Mesenchymal stem cell (in vitro differentiated cells and primary cell): ENCODE results near the gene SARDH.

ENCODE experiments used
- DNase-seq: peaks from one replicate; pipeline ENCODE4 v3.0.0-alpha.2; 2013
- H2AFZ ChIP-seq: one replicate; pipeline ENCODE4 v1.6.1; 2013; ENCODE audit warnings: low read depth, mild to moderate bottlenecking, control low read depth, inconsistent platforms, low read length, moderate library complexity
- H2AK5ac ChIP-seq: 2 replicates; pipeline ENCODE4 v1.6.1; 2013; ENCODE audit warnings: low read length, moderate library complexity, mild to moderate bottlenecking, inconsistent platforms; ENCODE audit not compliant: severe bottlenecking
- H2BK120ac ChIP-seq: one replicate; pipeline ENCODE4 v1.6.1; 2013; ENCODE audit warnings: low read depth, mild to moderate bottlenecking, inconsistent platforms, low read length, moderate library complexity
- H2BK12ac ChIP-seq, 2 experiments: one replicate each; pipeline ENCODE4 v1.6.1; 2013; ENCODE audit warnings: inconsistent platforms in 2 of 2, low read length in 2 of 2, mild to moderate bottlenecking in 2 of 2, moderate library complexity in 2 of 2, control low read depth in 1 of 2
- H2BK15ac ChIP-seq: one replicate; pipeline ENCODE4 v1.6.1; 2013; ENCODE audit warnings: mild to moderate bottlenecking, low read depth, inconsistent platforms; ENCODE audit not compliant: poor library complexity, severe bottlenecking
- H2BK5ac ChIP-seq: 2 replicates; pipeline ENCODE4 v1.6.1; 2013; ENCODE audit warnings: low read depth, mild to moderate bottlenecking, low read length, control low read depth, inconsistent platforms; ENCODE audit not compliant: poor library complexity, severe bottlenecking
- H3K14ac ChIP-seq, 2 experiments: one replicate each; pipeline ENCODE4 v1.6.1; 2013; ENCODE audit warnings: inconsistent platforms in 2 of 2, low read length in 2 of 2, control low read depth in 1 of 2, mild to moderate bottlenecking in 1 of 2, moderate library complexity in 1 of 2
- H3K18ac ChIP-seq, 2 experiments: one replicate each; pipeline ENCODE4 v1.6.1; 2013; ENCODE audit warnings: inconsistent platforms in 2 of 2, low read length in 2 of 2, control low read depth in 1 of 2, low read depth in 1 of 2, mild to moderate bottlenecking in 1 of 2
- H3K23ac ChIP-seq, 2 experiments: one replicate each; pipeline ENCODE4 v1.6.1; 2013; ENCODE audit warnings: inconsistent platforms in 2 of 2, low read length in 2 of 2, mild to moderate bottlenecking in 2 of 2, moderate library complexity in 2 of 2, control low read depth in 1 of 2
- H3K27ac ChIP-seq: 2 replicates; pipeline ENCODE4 v1.5.1; 2013; ENCODE audit warnings: mild to moderate bottlenecking, moderate library complexity, low read length, control low read depth, inconsistent platforms; ENCODE audit not compliant: poor library complexity, severe bottlenecking
- H3K27me3 ChIP-seq, 2 experiments: 2 replicates each; pipeline versions ENCODE4 v1.6.1 to v1.7.0; 2013; ENCODE audit warnings: low read length in 2 of 2, mild to moderate bottlenecking in 2 of 2, moderate library complexity in 2 of 2, control low read depth in 1 of 2, inconsistent platforms in 1 of 2; ENCODE audit not compliant: control insufficient read depth in 1 of 2, insufficient read depth in 1 of 2
- H3K36me3 ChIP-seq, 2 experiments: 2 replicates each; pipeline versions ENCODE4 v1.6.1 to v1.7.0; 2013; ENCODE audit warnings: low read length in 2 of 2, control low read depth in 1 of 2, inconsistent platforms in 1 of 2, low read depth in 1 of 2, mild to moderate bottlenecking in 1 of 2; ENCODE audit not compliant: insufficient read depth in 2 of 2, control insufficient read depth in 1 of 2
- H3K4ac ChIP-seq, 2 experiments: one replicate each; pipeline ENCODE4 v1.6.1; 2013; ENCODE audit warnings: inconsistent platforms in 2 of 2, low read length in 2 of 2, mild to moderate bottlenecking in 2 of 2, moderate library complexity in 2 of 2, control low read depth in 1 of 2, low read depth in 1 of 2
- H3K4me1 ChIP-seq: 2 replicates; pipeline ENCODE4 v1.6.1; 2013; ENCODE audit warnings: low read depth, low read length, control low read depth; ENCODE audit not compliant: control insufficient read depth, insufficient read depth
- H3K4me2 ChIP-seq: 2 replicates; pipeline ENCODE4 v1.6.1; 2013; ENCODE audit warnings: low read length, mild to moderate bottlenecking, inconsistent platforms; ENCODE audit not compliant: poor library complexity, severe bottlenecking
- H3K4me3 ChIP-seq, 2 experiments: 2 replicates each; pipeline versions ENCODE4 v1.5.1 to v1.7.0; 2013; ENCODE audit warnings: low read length in 2 of 2, mild to moderate bottlenecking in 2 of 2, control low read depth in 1 of 2, low read depth in 1 of 2; ENCODE audit not compliant: insufficient read depth in 1 of 2
- H3K79me1 ChIP-seq: replicated peaks from 2 replicates; pipeline ENCODE4 v1.6.1; 2013; ENCODE audit warnings: mild to moderate bottlenecking, control low read depth, low read length, inconsistent platforms; ENCODE audit not compliant: poor library complexity, severe bottlenecking
- H3K9ac ChIP-seq: 2 replicates; pipeline ENCODE4 v1.7.0; 2013; ENCODE audit warnings: mild to moderate bottlenecking, low read length, moderate library complexity
- H3K9me3 ChIP-seq: 2 replicates; pipeline ENCODE4 v1.7.0; 2013; ENCODE audit warnings: mild to moderate bottlenecking, low read length; ENCODE audit not compliant: control insufficient read depth
- H4K8ac ChIP-seq: one replicate; pipeline ENCODE4 v1.6.1; 2013; ENCODE audit warnings: inconsistent platforms, mild to moderate bottlenecking, low read length, moderate library complexity
- H4K91ac ChIP-seq: one replicate; pipeline ENCODE4 v1.6.1; 2013; ENCODE audit warnings: mild to moderate bottlenecking, low read length, inconsistent platforms
- WGBS: methylation state at CpG from one replicate; pipeline ENCODE4 v1.1.7; 2013; ENCODE audit warnings: mixed read lengths; 5-methylcytosine and 5-hydroxymethylcytosine counted together

Gene SARDH

GRCh38 chr9:133641861-133642595 is 96.1 kb downstream of the SARDH start:
- no peak overlapping the region for H2BK120ac ChIP-seq
- H3K4ac ChIP-seq: no peak overlapping the region
- peak overlapping the region; percentile 12 for H4K91ac ChIP-seq
- no peak overlapping the region for H3K23ac ChIP-seq
- no peak overlapping the region for H3K9ac ChIP-seq
- H3K79me1 ChIP-seq: no peaks in the 10 kb centered on the region
- H2BK15ac ChIP-seq: no peak overlapping the region
- H3K36me3 ChIP-seq: no peaks in the 10 kb centered on the region
- no peak overlapping the region for H3K4me2 ChIP-seq
- H2BK5ac ChIP-seq: no peak overlapping the region
- peaks cover 62 to 94% of the 10 kb centered on the region in 2 experiments for H3K27me3 ChIP-seq
- no peak for DNase-seq
- H3K27ac ChIP-seq: no peak overlapping the region
- no peak overlapping the region for H3K4me3 ChIP-seq
- H2AK5ac ChIP-seq: no peak overlapping the region
- H4K8ac ChIP-seq: no peak overlapping the region
- WGBS: 91% methylated on average over 25 of the region's 25 CpGs
- H2AFZ ChIP-seq: no peak overlapping the region
- no peak overlapping the region for H3K14ac ChIP-seq
- no peaks in the 10 kb centered on the region for H3K9me3 ChIP-seq
- no peaks in the 10 kb centered on the region for H3K4me1 ChIP-seq
- no peak overlapping the region for H2BK12ac ChIP-seq
- H3K18ac ChIP-seq: no peak overlapping the region

- WGBS: 86% methylated on average over 7 of the region's 7 CpGs
Observed at GRCh38 chr9:133641396-133641655, 96.8 kb downstream of the SARDH start.

GRCh38 chr9:133640580-133641395 is 97.4 kb downstream of the SARDH start:
- Histone ChIP-seq H3K9ac (no peak overlapping the region), H2BK12ac (no peak overlapping the region), H3K9me3 (no peaks in the 10 kb centered on the region), H3K14ac (no peak overlapping the region), H3K79me1 (no peaks in the 10 kb centered on the region), H3K4ac (no peak overlapping the region), H3K4me1 (no peaks in the 10 kb centered on the region), H2BK120ac (no peak overlapping the region), H3K27me3 (peaks cover 65 to 94% of the 10 kb centered on the region in 2 experiments), H3K36me3 (no peaks in the 10 kb centered on the region), H3K27ac (no peak overlapping the region), H3K23ac (no peak overlapping the region), H2BK15ac (no peak overlapping the region), H2BK5ac (no peak overlapping the region), H4K8ac (no peak overlapping the region), H2AK5ac (no peak overlapping the region), H4K91ac (no peak overlapping the region), H2AFZ (no peak overlapping the region), H3K4me3 (no peak overlapping the region), H3K18ac (no peak overlapping the region), H3K4me2 (no peak overlapping the region)
- WGBS: 82% methylated on average over 13 of the region's 13 CpGs
- no peak for DNase-seq

More at GRCh38 chr9:133641396-133641655, 96.8 kb downstream of the SARDH start:
- H3K27me3 ChIP-seq: peaks cover 62 to 94% of the 10 kb centered on the region in 2 experiments
- no peak overlapping the region for H3K18ac ChIP-seq
- H3K4me1 ChIP-seq: no peaks in the 10 kb centered on the region
- no peak overlapping the region for H2BK15ac ChIP-seq
- H3K36me3 ChIP-seq: no peaks in the 10 kb centered on the region
- H2BK5ac ChIP-seq: no peak overlapping the region
- no peak overlapping the region for H2BK120ac ChIP-seq
- no peak overlapping the region for H3K23ac ChIP-seq
- H2AK5ac ChIP-seq: no peak overlapping the region
- no peak overlapping the region for H3K4ac ChIP-seq
- no peaks in the 10 kb centered on the region for H3K79me1 ChIP-seq
- no peak for DNase-seq
- H3K4me3 ChIP-seq: no peak overlapping the region
- H4K8ac ChIP-seq: no peak overlapping the region
- no peak overlapping the region for H2BK12ac ChIP-seq
- H3K4me2 ChIP-seq: no peak overlapping the region
- H4K91ac ChIP-seq: no peak overlapping the region
- no peak overlapping the region for H3K27ac ChIP-seq
- H2AFZ ChIP-seq: no peak overlapping the region
- no peak overlapping the region for H3K14ac ChIP-seq
- no peak overlapping the region for H3K9ac ChIP-seq
- H3K9me3 ChIP-seq: no peaks in the 10 kb centered on the region

- no peak overlapping the region for H2BK12ac ChIP-seq
- H3K23ac ChIP-seq: no peak overlapping the region
- H4K8ac ChIP-seq: no peak overlapping the region
- H3K27me3 ChIP-seq: peaks cover 62 to 94% of the 10 kb centered on the region in 2 experiments
- no peak overlapping the region for H3K4ac ChIP-seq
- no peak overlapping the region for H3K27ac ChIP-seq
- H3K4me2 ChIP-seq: no peak overlapping the region
- H2BK5ac ChIP-seq: no peak overlapping the region
- H3K4me3 ChIP-seq: no peak overlapping the region
- H2AFZ ChIP-seq: no peak overlapping the region
- no peak overlapping the region for H3K14ac ChIP-seq
- H2BK15ac ChIP-seq: no peak overlapping the region
- no peaks in the 10 kb centered on the region for H3K36me3 ChIP-seq
- H2AK5ac ChIP-seq: no peak overlapping the region
- no peaks in the 10 kb centered on the region for H3K9me3 ChIP-seq
- no peak for DNase-seq
- H3K9ac ChIP-seq: no peak overlapping the region
- H2BK120ac ChIP-seq: no peak overlapping the region
- H4K91ac ChIP-seq: no peak overlapping the region
- no peaks in the 10 kb centered on the region for H3K79me1 ChIP-seq
- no peak overlapping the region for H3K18ac ChIP-seq
- H3K4me1 ChIP-seq: no peaks in the 10 kb centered on the region
- 85% methylated on average over 7 of the region's 7 CpGs for WGBS
Observed at GRCh38 chr9:133640160-133640559, 98.0 kb downstream of the SARDH start.
